ENCODE measurements around the gene B3GALT6. TPM values are rescaled to one million over a fixed set of nuclear protein-coding genes. Genes with fewer than 3 reads are reported as not detected.

B3GALT6 gene
- total and polyA plus RNA-seq, 9 donors: 7.0 to 21.9 (median 15.2) TPM

- intact Hi-C loops (cut with DNase I): no loop called here
- 17 to 40% (median 34%) methylated on average over 5 to 11 of the region's 11 CpGs for WGBS, 3 donors
- H3K27me3 ChIP-seq: peaks cover 10% of the 10 kb centered on the region
- no peak overlapping the region for H3K27ac ChIP-seq
- TF ChIP-seq EP300 (IDR thresholded peaks at IDR 0.05) (no peak), CTCF (IDR thresholded peaks at IDR 0.05) (no peak), POLR2A (IDR thresholded peaks at IDR 0.05) (no peak)
- H3K4me3 ChIP-seq: no peak overlapping the region
- H3K4me1 ChIP-seq (ENCODE audit: insufficient read depth): no peaks in the 10 kb centered on the region
- H3K9me3 ChIP-seq: no peaks in the 10 kb centered on the region
- DNase-seq: no peak
- no peaks in the 10 kb centered on the region for H3K36me3 ChIP-seq
Observed at GRCh38 chr1:1240348-1240732, 8.3 kb downstream of the B3GALT6 start.

GRCh38 chr1:1240822-1241587 is 9.0 kb downstream of the B3GALT6 start:
- Histone ChIP-seq H3K9me3 (no peaks in the 10 kb centered on the region), H3K27me3 (peaks cover 10% of the 10 kb centered on the region), H3K27ac (no peak overlapping the region), H3K36me3 (no peaks in the 10 kb centered on the region), H3K4me3 (no peak overlapping the region), H3K4me1 (ENCODE audit: insufficient read depth) (no peaks in the 10 kb centered on the region)
- intact Hi-C loops (cut with DNase I): no loop called here
- TF ChIP-seq EP300 (IDR thresholded peaks at IDR 0.05) (no peak), POLR2A (IDR thresholded peaks at IDR 0.05) (no peak), CTCF (IDR thresholded peaks at IDR 0.05) (no peak)
- 27 to 46% (median 35%) methylated on average over 14 to 23 of the region's 23 CpGs for WGBS, 3 donors
- no peak for DNase-seq

- WGBS, 3 donors: 72 to 92% (median 81%) methylated on average over 16 to 26 of the region's 26 CpGs
- Histone ChIP-seq H3K36me3 (no peaks in the 10 kb centered on the region), H3K27ac (no peak overlapping the region), H3K4me3 (no peak overlapping the region), H3K4me1 (ENCODE audit: insufficient read depth) (no peaks in the 10 kb centered on the region), H3K9me3 (no peaks in the 10 kb centered on the region), H3K27me3 (peaks cover 10% of the 10 kb centered on the region)
- intact Hi-C loops (cut with DNase I): no loop called here
- TF ChIP-seq POLR2A (IDR thresholded peaks at IDR 0.05) (no peak), CTCF (IDR thresholded peaks at IDR 0.05) (no peak), EP300 (IDR thresholded peaks at IDR 0.05) (no peak)
- DNase-seq: no peak
Observed at GRCh38 chr1:1241588-1242219, 9.7 kb downstream of the B3GALT6 start.

- no peak overlapping the region for H3K4me3 ChIP-seq
- intact Hi-C loops (cut with DNase I): no loop called here
- TF ChIP-seq EP300 (IDR thresholded peaks at IDR 0.05) (no peak), CTCF (IDR thresholded peaks at IDR 0.05) (no peak)
- H3K4me1 ChIP-seq (ENCODE audit: insufficient read depth): no peaks in the 10 kb centered on the region
- no peaks in the 10 kb centered on the region for H3K36me3 ChIP-seq
- H3K27ac ChIP-seq: no peak overlapping the region
- 72 to 85% (median 83%) methylated on average over 25 to 41 of the region's 41 CpGs for WGBS, 3 donors
- no peaks in the 10 kb centered on the region for H3K9me3 ChIP-seq
- no peak for DNase-seq
- peaks cover 10% of the 10 kb centered on the region for H3K27me3 ChIP-seq
Observed at GRCh38 chr1:1242461-1243265, 10.6 kb downstream of the B3GALT6 start.
